GM10266 (cell line): Measurements from ENCODE around the gene SDSL.

Experiments
- DNase-seq: peaks from one replicate; pipeline ENCODE4 v3.0.0; 2012; ENCODE audit errors: extremely low spot score
- CTCF ChIP-seq: IDR thresholded peaks from 2 replicates; pipeline ENCODE4 v1.5.1; 2012; ENCODE audit warnings: mild to moderate bottlenecking, low read depth; ENCODE audit not compliant: control insufficient read depth, insufficient read depth; ENCODE audit errors: missing control alignments

SDSL gene

DNA sequence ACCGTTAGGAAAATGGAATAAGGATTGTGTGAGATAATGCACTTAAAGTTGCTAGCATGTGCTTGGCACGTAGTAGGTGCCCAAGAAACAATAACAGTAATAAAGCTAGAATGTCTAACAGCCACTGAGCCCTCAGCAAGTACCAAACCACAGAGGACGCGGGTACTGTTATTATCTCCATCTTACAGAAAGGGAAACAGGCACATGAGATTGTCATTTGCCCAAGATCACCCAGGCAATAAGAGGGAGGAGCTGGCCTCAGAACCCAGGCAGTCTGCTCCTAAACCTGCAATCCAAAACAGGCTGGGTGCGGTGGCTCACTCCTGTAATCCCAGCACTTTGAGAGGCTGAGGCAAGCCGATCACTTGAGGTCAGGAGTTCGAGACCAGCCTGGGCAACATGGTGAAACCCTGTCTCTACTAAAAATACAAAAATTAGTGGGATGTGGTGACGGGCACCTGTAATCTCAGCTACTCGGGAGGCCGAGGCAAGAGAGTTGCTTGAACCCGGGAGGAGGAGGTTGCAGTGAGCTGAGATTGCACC, 13.4 kb upstream of the SDSL start:
- TF ChIP-seq CTCF: no peak
- no peak for DNase-seq

DNA sequence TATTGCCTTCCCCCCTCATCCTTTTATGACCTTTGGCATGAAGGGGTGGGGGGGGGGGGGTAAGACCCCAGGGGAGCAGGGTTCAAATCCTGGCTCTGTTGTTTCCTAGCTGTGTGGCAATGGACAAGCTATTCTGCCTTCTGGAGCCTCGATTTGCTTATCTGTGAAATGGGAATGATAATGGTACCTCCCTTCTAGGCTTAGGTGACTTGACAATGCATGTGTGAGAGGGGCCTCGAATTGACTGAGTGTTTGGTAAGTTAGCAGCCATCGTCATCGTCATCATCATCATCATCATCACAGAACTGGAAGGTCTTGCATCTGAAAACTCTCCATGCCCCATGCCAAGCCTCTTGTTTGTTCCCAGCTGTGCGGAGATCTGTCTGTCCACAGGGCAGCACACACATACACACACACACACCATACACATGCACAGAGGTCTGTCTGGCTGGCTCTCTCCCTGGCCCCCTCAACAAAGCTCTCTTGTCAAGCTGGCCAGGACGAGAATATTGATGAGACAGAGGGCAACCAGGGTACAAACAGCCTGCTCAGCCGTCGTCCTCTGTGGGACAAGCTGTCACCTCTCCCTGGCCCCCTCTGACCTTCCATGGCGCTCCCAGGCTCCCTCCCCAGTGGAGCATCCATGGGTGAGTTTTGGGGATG, 12.6 kb upstream of the SDSL start:
- no peak for DNase-seq

GRCh38 chr12:113413488-113413939, 8.7 kb upstream of the SDSL start:
- no peak for TF ChIP-seq CTCF
- DNase-seq: no peak

More for the DNA sequence above, 12.6 kb upstream of the SDSL start:
- no peak for TF ChIP-seq CTCF

- no peak for DNase-seq
- no peak for TF ChIP-seq CTCF
These were observed 7.6 kb upstream of the SDSL start for GRCh38 chr12:113414519-113415038.

- TF ChIP-seq CTCF: no peak
- DNase-seq: no peak
These were observed 6.0 kb upstream of the SDSL start for GRCh38 chr12:113416091-113416754.

DNA sequence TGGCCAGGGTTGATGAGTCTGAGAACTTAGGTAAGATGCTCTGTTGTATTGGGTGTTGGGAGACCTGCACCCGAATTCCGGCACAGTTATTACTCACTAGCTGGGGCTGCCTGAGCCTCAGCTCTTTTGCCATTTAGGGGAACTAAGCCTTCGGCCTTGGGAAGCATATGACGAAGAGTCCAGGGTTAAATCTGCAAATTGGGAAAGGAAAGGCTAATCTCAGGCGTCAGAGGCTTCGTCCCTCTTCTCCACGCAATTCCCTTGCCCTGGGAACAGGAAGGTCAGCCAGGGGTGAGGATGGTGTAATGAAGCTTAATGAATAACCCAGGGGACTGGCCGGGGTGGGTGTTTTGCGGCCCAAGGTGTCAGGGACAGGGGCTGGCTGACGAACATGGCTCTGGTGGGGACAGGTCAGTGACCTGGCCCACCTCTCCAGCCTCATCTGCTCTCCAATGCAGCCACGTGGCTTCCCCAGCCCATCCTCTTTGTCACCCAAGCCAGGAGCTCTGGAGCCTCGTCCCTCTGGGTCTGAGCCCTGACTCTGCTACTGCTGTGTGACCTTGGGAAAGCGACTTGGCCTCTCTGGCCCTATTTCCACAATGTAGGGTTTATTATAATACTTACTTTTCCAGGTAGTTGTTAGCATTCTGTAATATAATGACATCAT, 3.8 kb upstream of the SDSL start:
- DNase-seq: no peak
- TF ChIP-seq CTCF: no peak

DNA sequence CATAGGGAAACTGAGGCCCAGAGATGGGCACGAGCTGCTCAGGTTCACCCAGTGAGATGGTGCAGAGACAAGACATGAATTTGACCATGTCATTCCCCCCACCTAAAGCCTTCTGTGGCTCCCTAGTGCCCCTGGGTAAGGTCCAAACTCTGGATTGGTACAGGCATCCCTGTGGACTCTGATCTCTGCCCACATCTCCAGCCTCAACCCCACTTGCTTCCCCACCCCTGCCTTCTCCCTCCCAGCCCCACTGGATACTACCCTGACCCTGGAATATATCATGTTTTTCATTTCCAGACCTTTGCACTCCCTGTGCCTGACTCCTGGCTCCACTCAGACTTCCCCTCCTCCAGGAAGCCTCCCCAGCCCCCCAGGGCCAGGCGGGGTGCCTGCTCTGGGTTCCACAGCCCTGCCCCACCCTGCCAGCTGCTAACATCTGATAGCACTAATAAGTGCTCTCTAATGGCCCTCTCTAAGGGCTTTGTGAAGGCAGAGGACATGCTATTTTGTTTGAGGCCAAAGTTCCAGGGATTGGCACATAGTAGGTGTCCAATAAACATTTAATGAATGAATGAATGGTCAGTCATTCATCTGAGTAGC, 1.1 kb upstream of the SDSL start:
- no peak for TF ChIP-seq CTCF
- no peak for DNase-seq
